ENCODE measurements around the gene RTTN. TPM values are rescaled to one million over a fixed set of nuclear protein-coding genes. Genes with fewer than 3 reads are reported as not detected.

Gene RTTN
- total and polyA plus RNA-seq, 2 donors (not counting 3 experiments of a cell fraction or from before 2014, with no cell fraction given), result 3.1 to 17.4 TPM

GRCh38 chr18:69954719-69955480, 250.6 kb downstream of the RTTN start:
- H3K9me3 ChIP-seq (replicated peaks; ENCODE audit: control insufficient read depth, insufficient read depth, low read length), result no peaks in the 10 kb centered on the region
- BruUV-seq (replicated peaks), result no TSS peak
- H3K9me1 ChIP-seq (replicated peaks; ENCODE audit: control insufficient read depth, extremely low read depth, insufficient read depth, low read length), result no peaks in the 10 kb centered on the region
- H4K20me1 ChIP-seq (replicated peaks; ENCODE audit: control insufficient read depth, extremely low read depth, insufficient read depth, low read length), result no peaks in the 10 kb centered on the region
- H3K27ac ChIP-seq (ENCODE audit: insufficient read depth, low read depth, low read length), result no peak overlapping the region
- H3K79me2 ChIP-seq (ENCODE audit: control insufficient read depth, insufficient read depth, low read length), result no peaks in the 10 kb centered on the region
- FAIRE-seq (no peak), DNase-seq (ENCODE audit: low read depth, low spot score) (no peak)
- intact Hi-C loops (cut with micrococcal nuclease), result no loop called here
- no peak overlapping the region for H3K4me3 ChIP-seq (replicated peaks in 1 of 3; ENCODE audit: insufficient read depth in 1 of 3, low read depth in 1 of 3, low read length in 3 of 3)
- dilution Hi-C loops (cut with MboI; ENCODE audit: extremely low pct_ligation_motif_present, low sequenced_read_pairs), result no loop called here
- H3K36me3 ChIP-seq (ENCODE audit: control insufficient read depth in 2 of 2, extremely low read depth in 1 of 2, insufficient read depth in 2 of 2, low read length in 2 of 2), result no peaks in the 10 kb centered on the region
- no peak overlapping the region for H3K4me2 ChIP-seq (ENCODE audit: insufficient read depth, low read length)
- H3K9ac ChIP-seq (replicated peaks; ENCODE audit: extremely low read depth, insufficient read depth, low read length), result no peak overlapping the region
- no peak for TF ChIP-seq POLR2AphosphoS5 (IDR thresholded peaks at IDR 0.05; ENCODE audit: insufficient read depth, low read depth, low read length)
- no peak for TF ChIP-seq FOS (IDR thresholded peaks at IDR 0.05; ENCODE audit: borderline replicate concordance, insufficient read depth, low read length)
- no peak for TF ChIP-seq MYC (IDR thresholded peaks at IDR 0.05; ENCODE audit: low read depth, low read length)
- TF ChIP-seq POLR2A (IDR thresholded peaks at IDR 0.05; ENCODE audit: low read depth, low read length), result no peak
- no peak for TF ChIP-seq GATA2 (IDR thresholded peaks at IDR 0.05; ENCODE audit: insufficient read depth, insufficient read length, low read depth, low read length)
- TF ChIP-seq JUN (IDR thresholded peaks at IDR 0.05; ENCODE audit: borderline replicate concordance, insufficient read depth, insufficient read length, low read depth), result no peak
- TF ChIP-seq MAX (IDR thresholded peaks at IDR 0.05; ENCODE audit: insufficient read depth, insufficient read length), result no peak
- no peak for TF ChIP-seq EZH2 (IDR thresholded peaks at IDR 0.05; ENCODE audit: borderline replicate concordance, low read depth, low read length, severe bottlenecking)
- TF ChIP-seq CTCF (IDR thresholded peaks at IDR 0.05; ENCODE audit: extremely low read depth in 1 of 2, insufficient read depth in 1 of 2, low read depth in 1 of 2, low read length in 2 of 2), result no peak
- CTCF ChIA-PET, result interaction anchor here (1.2 kb wide), 1 partner anchor 11 kb away, joined by 4 read pairs; no protein-coding TSS in a partner anchor
- POLR2A ChIA-PET, result no interaction called here
- no peak overlapping the region for H2AFZ ChIP-seq (ENCODE audit: low read depth, low read length)
- no peaks in the 10 kb centered on the region for H3K27me3 ChIP-seq (ENCODE audit: control insufficient read depth in 2 of 2, insufficient read depth in 2 of 2, low read length in 2 of 2)
- H3K4me1 ChIP-seq (ENCODE audit: control insufficient read depth, extremely low read depth, insufficient read depth, low read length), result no peaks in the 10 kb centered on the region
